IMR-90 (cell line): ENCODE results near the gene PXT1. TPM values are rescaled to one million over a fixed set of nuclear protein-coding genes. Genes with fewer than 3 reads are reported as not detected.

Source experiments
- ATAC-seq: fragments of 200-7000 bp; cut with Tn5 transposase; 2 replicates; pipeline ENCODE4 v1.9.1; 2020; ENCODE audit warnings: low read depth, mild to moderate bottlenecking, moderate library complexity
- BruUV-seq: library from RNA; stranded (reverse); fragments of 400-500 nt; replicated peaks from 2 replicates; lab custom pipeline; 2021; lab: Mats Ljungman, UMichigan
- CTCF ChIA-PET: fragments of 300-600 bp; formaldehyde crosslinking; extraction: SDS; loops from one replicate; lab custom pipeline; 2021; ENCODE audit warnings: antibody characterized with exemption; lab: Yijun Ruan, JAX
- POLR2A ChIA-PET: fragments of 300-600 bp; sonication (Branson Sonifier 250); formaldehyde crosslinking; loops from one replicate; lab custom pipeline; 2022; ENCODE audit warnings: antibody characterized with exemption; ENCODE audit not compliant: unreplicated experiment; lab: Charles Lee
- DNase-seq: peaks from one replicate; pipeline ENCODE4 v3.0.0; 2013
- H2AFZ ChIP-seq: replicated peaks from 2 replicates; pipeline ENCODE3; 2013; ENCODE audit warnings: low read length, mild to moderate bottlenecking; ENCODE audit not compliant: poor library complexity
- H2AK5ac ChIP-seq: 2 replicates; pipeline ENCODE4 v1.6.1; 2013; ENCODE audit warnings: low read depth, low read length, inconsistent platforms
- H2AK9ac ChIP-seq: replicated peaks from 2 replicates; pipeline ENCODE3; 2013; ENCODE audit warnings: mild to moderate bottlenecking, low read depth, low read length, moderate library complexity; ENCODE audit not compliant: poor library complexity
- H2BK120ac ChIP-seq: 2 replicates; pipeline ENCODE4 v1.6.1; 2013; ENCODE audit warnings: low read depth, low read length, inconsistent platforms
- H2BK15ac ChIP-seq: 3 replicates; pipeline ENCODE4 v1.6.1; 2013; ENCODE audit warnings: low read depth, low read length, inconsistent platforms
- H2BK20ac ChIP-seq: 2 replicates; pipeline ENCODE4 v1.6.1; 2013; ENCODE audit warnings: low read depth, mild to moderate bottlenecking, inconsistent platforms, low read length, moderate library complexity
- H2BK5ac ChIP-seq: 2 replicates; pipeline ENCODE4 v1.6.1; 2013; ENCODE audit warnings: mild to moderate bottlenecking, low read depth, low read length, inconsistent platforms; ENCODE audit not compliant: poor library complexity, severe bottlenecking
- H3K14ac ChIP-seq: replicated peaks from 2 replicates; pipeline ENCODE4 v1.6.1; 2013; ENCODE audit warnings: low read depth, low read length, inconsistent platforms
- H3K18ac ChIP-seq: 2 replicates; pipeline ENCODE4 v1.6.1; 2013; ENCODE audit warnings: low read depth, low read length, control low read depth
- H3K23ac ChIP-seq: 2 replicates; pipeline ENCODE4 v1.6.1; 2013; ENCODE audit warnings: low read depth, low read length, inconsistent platforms
- H3K27ac ChIP-seq: 2 replicates; pipeline ENCODE4 v1.5.1; 2013; ENCODE audit warnings: mild to moderate bottlenecking, control low read depth, low read length; ENCODE audit not compliant: insufficient read depth
- H3K27me3 ChIP-seq: 2 replicates; pipeline ENCODE4 v1.6.1; 2013; ENCODE audit warnings: low read length; ENCODE audit not compliant: control insufficient read depth, insufficient read depth
- H3K36me3 ChIP-seq: 2 replicates; pipeline ENCODE4 v1.6.1; 2013; ENCODE audit warnings: low read length, mixed read lengths; ENCODE audit not compliant: control insufficient read depth, insufficient read depth
- H3K4ac ChIP-seq: 2 replicates; pipeline ENCODE4 v1.6.1; 2013; ENCODE audit warnings: low read depth, low read length, inconsistent platforms
- H3K4me1 ChIP-seq: 2 replicates; pipeline ENCODE4 v1.6.1; 2013; ENCODE audit warnings: low read length, mixed read lengths; ENCODE audit not compliant: control insufficient read depth, insufficient read depth
- H3K4me2 ChIP-seq: 2 replicates; pipeline ENCODE4 v1.6.1; 2013; ENCODE audit warnings: low read depth, mild to moderate bottlenecking, control low read depth, low read length, moderate library complexity
- H3K4me3 ChIP-seq: 2 replicates; pipeline ENCODE4 v1.5.1; 2013; ENCODE audit warnings: low read depth, mild to moderate bottlenecking, control low read depth, low read length, moderate library complexity; ENCODE audit not compliant: insufficient read depth
- H3K56ac ChIP-seq: 2 replicates; pipeline ENCODE4 v1.6.1; 2013; ENCODE audit warnings: low read length, inconsistent platforms; ENCODE audit not compliant: insufficient read depth; ENCODE audit errors: extremely low read depth
- H3K79me1 ChIP-seq, 2 experiments: 2 replicates each; pipeline ENCODE4 v1.6.1; 2013; ENCODE audit warnings: low read length in 2 of 2, inconsistent platforms in 1 of 2, low read depth in 1 of 2
- H3K9ac ChIP-seq: 2 replicates; pipeline ENCODE4 v1.6.1; 2013; ENCODE audit warnings: low read depth, low read length, control low read depth
- H3K9me1 ChIP-seq: 2 replicates; pipeline ENCODE4 v1.6.1; 2013; ENCODE audit warnings: low read length, inconsistent platforms; ENCODE audit not compliant: insufficient read depth
- H3K9me3 ChIP-seq: 2 replicates; pipeline ENCODE4 v1.6.1; 2013; ENCODE audit warnings: low read length; ENCODE audit not compliant: control insufficient read depth, insufficient read depth
- H4K20me1 ChIP-seq: 2 replicates; pipeline ENCODE4 v1.6.1; 2013; ENCODE audit warnings: low read length, inconsistent platforms; ENCODE audit not compliant: insufficient read depth
- H4K5ac ChIP-seq: 2 replicates; pipeline ENCODE4 v1.6.1; 2013; ENCODE audit warnings: mild to moderate bottlenecking, low read depth, low read length, control low read depth
- H4K8ac ChIP-seq, 2 experiments: 2 replicates each; pipeline ENCODE4 v1.6.1; 2013; ENCODE audit warnings: low read depth in 2 of 2, low read length in 2 of 2, control low read depth in 1 of 2, inconsistent platforms in 1 of 2
- H4K91ac ChIP-seq: 2 replicates; pipeline ENCODE4 v1.6.1; 2013; ENCODE audit warnings: low read depth, low read length, inconsistent platforms; ENCODE audit not compliant: insufficient read depth
- BHLHE40 ChIP-seq: fragments of 150-350 bp; IDR thresholded peaks from 2 replicates; pipeline ENCODE4 v1.6.1; 2016; ENCODE audit warnings: mild to moderate bottlenecking, low read depth, low read length
- CEBPB ChIP-seq: IDR thresholded peaks from 2 replicates; pipeline ENCODE4 v1.6.1; 2012; ENCODE audit warnings: low read depth, low read length, improper control_type of control experiment
- CHD1 ChIP-seq: IDR thresholded peaks from 2 replicates; pipeline ENCODE4 v1.6.1; 2012; ENCODE audit warnings: low read depth, low read length, improper control_type of control experiment
- CTCF ChIP-seq: conservative IDR thresholded peaks from 2 replicates; pipeline ENCODE4 v1.5.1; 2012; ENCODE audit warnings: mild to moderate bottlenecking, low read depth, low read length, improper control_type of control experiment
- MAFK ChIP-seq: IDR thresholded peaks from 2 replicates; pipeline ENCODE4 v1.6.1; 2012; ENCODE audit warnings: low read depth, low read length, improper control_type of control experiment
- MAZ ChIP-seq: IDR thresholded peaks from 2 replicates; pipeline ENCODE4 v1.6.1; 2012; ENCODE audit warnings: low read depth, mild to moderate bottlenecking, low read length, improper control_type of control experiment, moderate library complexity, borderline replicate concordance
- MXI1 ChIP-seq: IDR thresholded peaks from 2 replicates; pipeline ENCODE4 v1.6.1; 2012; ENCODE audit warnings: low read depth, mild to moderate bottlenecking, low read length, moderate library complexity, borderline replicate concordance
- NFE2L2 ChIP-seq: fragments of 150-350 bp; IDR thresholded peaks from 2 replicates; pipeline ENCODE4 v1.6.1; 2016; ENCODE audit warnings: low read depth, mild to moderate bottlenecking, low read length
- POLR2A ChIP-seq: IDR thresholded peaks from 2 replicates; pipeline ENCODE4 v1.6.1; 2012; ENCODE audit warnings: mild to moderate bottlenecking, low read depth, low read length
- RAD21 ChIP-seq: IDR thresholded peaks from 2 replicates; pipeline ENCODE4 v1.6.1; 2012; ENCODE audit warnings: low read length, improper control_type of control experiment
- SMC3 ChIP-seq: fragments of 150-350 bp; IDR thresholded peaks from 2 replicates; pipeline ENCODE4 v1.6.1; 2016; ENCODE audit warnings: low read depth, mild to moderate bottlenecking, antibody characterized with exemption, low read length, moderate library complexity
- USF2 ChIP-seq: fragments of 150-350 bp; IDR thresholded peaks from 2 replicates; pipeline ENCODE4 v1.6.1; 2017; ENCODE audit warnings: mild to moderate bottlenecking, antibody characterized with exemption, low read length, low read depth
- WGBS, 2 experiments: methylation state at CpG; one replicate each; pipeline versions ENCODE4 v1.1.5 to v1.1.7; 2013; ENCODE audit warnings: missing lambda C conversion rate in 2 of 2; ENCODE audit not compliant: insufficient read length in 1 of 2; ENCODE audit errors: extremely low coverage in 2 of 2; 5-methylcytosine and 5-hydroxymethylcytosine counted together
- dilution Hi-C: fragments of 300-500 bp; cut with HindIII; formaldehyde crosslinking; loops from one replicate; pipeline ENCODE4 v1.14.3; 2018; ENCODE audit warnings: low sequenced_read_pairs; ENCODE audit not compliant: unreplicated experiment
- in situ Hi-C: fragments of 300-500 bp; cut with MboI; formaldehyde crosslinking; loops from 3 replicates; pipeline ENCODE4 v1.14.3; 2019; ENCODE audit warnings: low sequenced_read_pairs, inconsistent platforms, mixed read lengths
- intact Hi-C: fragments of 100-400 bp; cut with micrococcal nuclease; formaldehyde crosslinking; loops from 2 replicates; pipeline ENCODE4 v1.10.0; 2022
- polyA plus RNA-seq, 3 experiments: library from polyadenylated mRNA; depleted of rRNA; stranded (reverse); fragments of >200 nt; gene quantifications; 2 replicates each; pipeline ENCODE4 v1.2.3, GENCODE V29; 2012; ENCODE audit warnings: low replicate concordance in 1 of 3
- total RNA-seq: library from RNA; depleted of rRNA; stranded (reverse); fragments of >200 nt; gene quantifications from 2 replicates; pipeline ENCODE4 v1.2.3, GENCODE V29; 2012

Gene PXT1
- total and polyA plus RNA-seq, 2 of the 4 experiments (the other 2 are of a cell fraction) = not detected

GRCh38 chr6:36373368-36374019, 69.2 kb downstream of the PXT1 start:
- Histone ChIP-seq H2AK9ac (no peak overlapping the region), H3K23ac (no peak overlapping the region), H2BK5ac (no peak overlapping the region), H3K36me3 (no peaks in the 10 kb centered on the region), H3K4me3 (no peak overlapping the region), H2BK20ac (no peak overlapping the region), H3K79me1 (no peaks in the 10 kb centered on the region), H4K91ac (no peak overlapping the region), H3K27me3 (peaks cover 35% of the 10 kb centered on the region), H3K4ac (no peak overlapping the region), H3K56ac (no peak overlapping the region), H3K9me3 (no peaks in the 10 kb centered on the region), H4K5ac (no peak overlapping the region), H3K4me2 (no peak overlapping the region), H2BK120ac (no peak overlapping the region), H2AK5ac (no peak overlapping the region), H3K9ac (no peak overlapping the region), H2AFZ (peak overlapping the region; percentile 38), H3K14ac (no peak overlapping the region), H3K4me1 (peaks cover 3% of the 10 kb centered on the region), H4K20me1 (no peaks in the 10 kb centered on the region), H2BK15ac (no peak overlapping the region), H4K8ac (no peak overlapping the region), H3K27ac (no peak overlapping the region), H3K9me1 (0 out of 2 replicates have a peak, but pooled peaks cover 3% of the 10 kb centered on the region), H3K18ac (no peak overlapping the region)
- ATAC-seq = 0 out of 2 replicates have a peak, but pooled peaks have one; percentile 30
- in situ Hi-C loops = no loop called here
- dilution Hi-C loops = no loop called here
- no TSS peak for BruUV-seq
- ChIA-PET CTCF (interaction anchor here (0.6 to 1.2 kb wide), 3 partner anchors 13 to 1432 kb away, joined by 3 to 5 read pairs (median 3); no protein-coding TSS in a partner anchor), POLR2A (no interaction called here)
- 33% methylated on average over 8 of the region's 15 CpGs; no CpG with 5 or more reads in 1 of the 2 experiments for WGBS, 2 experiments
- DNase-seq = no peak
- no peak for TF ChIP-seq USF2
- TF ChIP-seq CHD1 = no peak
- TF ChIP-seq NFE2L2 = no peak
- TF ChIP-seq MAZ = no peak
- no peak for TF ChIP-seq MXI1
- no peak for TF ChIP-seq POLR2A
- TF ChIP-seq SMC3 = no peak
- TF ChIP-seq BHLHE40 = no peak
- TF ChIP-seq MAFK = no peak
- TF ChIP-seq RAD21 = no peak
- TF ChIP-seq CEBPB = no peak
- TF ChIP-seq CTCF = no peak
- intact Hi-C loops = no loop called here
